ENCODE data around the gene TBC1D9.

GRCh38 chr4:140575489-140575888 is 180.7 kb downstream of the TBC1D9 start:
- TF ChIP-seq EZH2 (IDR thresholded peaks at IDR 0.05; ENCODE audit: borderline replicate concordance, low read length), result no peak
- TF ChIP-seq CTCF (conservative IDR thresholded peaks at IDR 0.05 in 1 of 2, IDR thresholded peaks at IDR 0.05 in 1 of 2; ENCODE audit: extremely low read depth in 1 of 2, insufficient read depth in 1 of 2, low read depth in 1 of 2, low read length in 2 of 2), result no peak
